Esophagus muscularis mucosa (tissue), 4 donors: ENCODE results near the gene GAS1. TPM values are rescaled to one million over a fixed set of nuclear protein-coding genes. Genes with fewer than 3 reads are reported as not detected.

ENCODE experiments used
- DNase-seq: peaks from one replicate; pipeline ENCODE4 v3.0.0-alpha.2; 2017; ENCODE audit errors: extremely low spot score
- H3K27ac ChIP-seq, 4 donors: fragments of 200-600 bp; sonication (generic); replicated peaks in 1 of 4; 1 replicate in 3 of 4; 2 replicates in 1 of 4; pipeline ENCODE4 v1.5.1; 2016 to 2019; ENCODE audit warnings: mild to moderate bottlenecking in 1 of 4
- H3K27me3 ChIP-seq, 4 donors: fragments of 200-600 bp; sonication (generic); one replicate each; pipeline versions ENCODE4 v1.5.1 to v1.6.0; 2016 to 2019
- H3K36me3 ChIP-seq, 4 donors: fragments of 200-600 bp; sonication (generic); one replicate each; pipeline ENCODE4 v1.5.1; 2016 to 2019
- H3K4me1 ChIP-seq, 4 donors: fragments of 200-600 bp; sonication (generic); one replicate each; pipeline ENCODE4 v1.5.1; 2016 to 2019
- H3K4me3 ChIP-seq, 4 donors: fragments of 200-600 bp; sonication (generic); 1 replicate in 2 of 4; 2 replicates in 2 of 4; pipeline ENCODE4 v1.5.1; 2016 to 2019; ENCODE audit warnings: mild to moderate bottlenecking in 4 of 4, moderate library complexity in 1 of 4
- H3K9me3 ChIP-seq, 4 donors: fragments of 200-600 bp; sonication (generic); 1 replicate in 3 of 4; 2 replicates in 1 of 4; pipeline ENCODE4 v1.5.1; 2016 to 2019
- EP300 ChIP-seq: sonication (generic); formaldehyde crosslinking; IDR thresholded peaks from one replicate; pipeline ENCODE4 v1.6.1; 2017; ENCODE audit warnings: antibody characterized with exemption
- POLR2A ChIP-seq: fragments of 450-650 bp; IDR thresholded peaks from one replicate; pipeline ENCODE4 v1.6.1; 2017; ENCODE audit warnings: antibody characterized with exemption, moderate library complexity, mild to moderate bottlenecking, low read depth
- POLR2AphosphoS5 ChIP-seq, 2 donors: sonication (generic); formaldehyde crosslinking; IDR thresholded peaks; one replicate each; pipeline ENCODE4 v1.6.1; 2017; ENCODE audit warnings: antibody characterized with exemption in 2 of 2
- WGBS: methylation state at CpG from one replicate; pipeline ENCODE4 v1.1.5; 2018; 5-methylcytosine and 5-hydroxymethylcytosine counted together
- intact Hi-C: fragments of 100-400 bp; cut with DNase I; formaldehyde crosslinking; loops from one replicate; pipeline ENCODE4 v1.15.1; 2023
- total RNA-seq, 4 donors: library from RNA; depleted of rRNA; stranded (reverse); fragments of >200 nt; gene quantifications; one replicate each; pipeline versions ENCODE4 v1.1.0 to v1.2.1, GENCODE V29; 2016
- TF ChIP-seq, protein P1 (sequence below), 3 experiments: fragments of 200-600 bp in 2 of 3; fragments of 450-650 bp in 1 of 3; sonication (generic) in 2 of 3; IDR thresholded peaks; one replicate each; pipeline ENCODE4 v1.5.1; 2017 to 2019; ENCODE audit warnings: antibody characterized with exemption in 3 of 3, mild to moderate bottlenecking in 2 of 3, moderate library complexity in 1 of 3

Gene GAS1, protein sequence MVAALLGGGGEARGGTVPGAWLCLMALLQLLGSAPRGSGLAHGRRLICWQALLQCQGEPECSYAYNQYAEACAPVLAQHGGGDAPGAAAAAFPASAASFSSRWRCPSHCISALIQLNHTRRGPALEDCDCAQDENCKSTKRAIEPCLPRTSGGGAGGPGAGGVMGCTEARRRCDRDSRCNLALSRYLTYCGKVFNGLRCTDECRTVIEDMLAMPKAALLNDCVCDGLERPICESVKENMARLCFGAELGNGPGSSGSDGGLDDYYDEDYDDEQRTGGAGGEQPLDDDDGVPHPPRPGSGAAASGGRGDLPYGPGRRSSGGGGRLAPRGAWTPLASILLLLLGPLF
- total RNA-seq = 100 to 1,000 TPM in 2 of 4 donors, 10 to 100 TPM in 2; 47.4 to 152 (median 86.5) TPM

GRCh38 chr9:86947146-86948073 lies at the start of gene GAS1:
Gene GAS1 (minus strand): TSS chr9:86947506. CDS start chr9:86946779, 727 bp downstream.
- Histone ChIP-seq H3K27me3 (no peaks in the 10 kb centered on the region), H3K27ac (peak within 1 kb of the TSS; percentile 89 to 96 (median 94)), H3K4me3 (peak within 1 kb of the TSS; percentile 80 to 91 (median 90)), H3K4me1 (peaks cover 19 to 46% (median 42%) of the 10 kb centered on the region in 4 donors), H3K9me3 (no peaks in the 10 kb centered on the region), H3K36me3 (no peaks in the 10 kb centered on the region)
- intact Hi-C loops = no loop called here
- under 1% methylated on average over 49 of the region's 89 CpGs for WGBS
- TF ChIP-seq POLR2A (peak; percentile 41), POLR2AphosphoS5 (IDR thresholded peaks at IDR 0.05) (peak; percentile 76 to 86), EP300 (no peak)
- TF ChIP-seq, protein P1, sequence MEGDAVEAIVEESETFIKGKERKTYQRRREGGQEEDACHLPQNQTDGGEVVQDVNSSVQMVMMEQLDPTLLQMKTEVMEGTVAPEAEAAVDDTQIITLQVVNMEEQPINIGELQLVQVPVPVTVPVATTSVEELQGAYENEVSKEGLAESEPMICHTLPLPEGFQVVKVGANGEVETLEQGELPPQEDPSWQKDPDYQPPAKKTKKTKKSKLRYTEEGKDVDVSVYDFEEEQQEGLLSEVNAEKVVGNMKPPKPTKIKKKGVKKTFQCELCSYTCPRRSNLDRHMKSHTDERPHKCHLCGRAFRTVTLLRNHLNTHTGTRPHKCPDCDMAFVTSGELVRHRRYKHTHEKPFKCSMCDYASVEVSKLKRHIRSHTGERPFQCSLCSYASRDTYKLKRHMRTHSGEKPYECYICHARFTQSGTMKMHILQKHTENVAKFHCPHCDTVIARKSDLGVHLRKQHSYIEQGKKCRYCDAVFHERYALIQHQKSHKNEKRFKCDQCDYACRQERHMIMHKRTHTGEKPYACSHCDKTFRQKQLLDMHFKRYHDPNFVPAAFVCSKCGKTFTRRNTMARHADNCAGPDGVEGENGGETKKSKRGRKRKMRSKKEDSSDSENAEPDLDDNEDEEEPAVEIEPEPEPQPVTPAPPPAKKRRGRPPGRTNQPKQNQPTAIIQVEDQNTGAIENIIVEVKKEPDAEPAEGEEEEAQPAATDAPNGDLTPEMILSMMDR (IDR thresholded peaks at IDR 0.05) = no peak
- DNase-seq = peak; percentile 96

- TF ChIP-seq POLR2AphosphoS5 (IDR thresholded peaks at IDR 0.05) (no peak), EP300 (no peak), POLR2A (no peak)
- TF ChIP-seq, protein P1 (IDR thresholded peaks at IDR 0.05) = no peak
- Histone ChIP-seq H3K27me3 (no peaks in the 10 kb centered on the region), H3K4me3 (no peak overlapping the region), H3K27ac (no peak overlapping the region), H3K4me1 (no peaks in the 10 kb centered on the region), H3K9me3 (no peaks in the 10 kb centered on the region), H3K36me3 (no peaks in the 10 kb centered on the region)
- intact Hi-C loops = no loop called here
- no peak for DNase-seq
- 77% methylated on average over 1 of the region's 1 CpG for WGBS
Observed at GRCh38 chr9:86994231-86994630, 46.9 kb upstream of the GAS1 start.

GRCh38 chr9:86993830-86994229 lies 46.5 kb upstream of the GAS1 start:
- no peak overlapping the region for H3K27ac ChIP-seq
- intact Hi-C loops = no loop called here
- no peak for DNase-seq
- no peaks in the 10 kb centered on the region for H3K9me3 ChIP-seq
- TF ChIP-seq, protein P1 (IDR thresholded peaks at IDR 0.05) = no peak
- TF ChIP-seq EP300 = no peak
- TF ChIP-seq POLR2AphosphoS5 (IDR thresholded peaks at IDR 0.05) = no peak
- TF ChIP-seq POLR2A = no peak
- H3K4me3 ChIP-seq = no peak overlapping the region
- no peaks in the 10 kb centered on the region for H3K36me3 ChIP-seq
- no peaks in the 10 kb centered on the region for H3K4me1 ChIP-seq
- H3K27me3 ChIP-seq = no peaks in the 10 kb centered on the region

- Histone ChIP-seq H3K4me1 (peaks cover 0 to 6% (median 0%) of the 10 kb centered on the region in 4 donors), H3K36me3 (no peaks in the 10 kb centered on the region), H3K27ac (no peak overlapping the region), H3K27me3 (no peaks in the 10 kb centered on the region), H3K4me3 (no peak overlapping the region), H3K9me3 (no peaks in the 10 kb centered on the region)
- DNase-seq = no peak
- WGBS = 75% methylated on average over 4 of the region's 4 CpGs
- intact Hi-C loops = no loop called here
- TF ChIP-seq, protein P1 (IDR thresholded peaks at IDR 0.05) = no peak
- TF ChIP-seq POLR2AphosphoS5 (IDR thresholded peaks at IDR 0.05) = no peak
- no peak for TF ChIP-seq EP300
- TF ChIP-seq POLR2A = no peak
Observed at GRCh38 chr9:86991077-86991476, 43.8 kb upstream of the GAS1 start.
